Right ventricle myocardium inferior (tissue), 1 donor: ENCODE data around the gene CBLB. TPM values are rescaled to one million over a fixed set of nuclear protein-coding genes. Genes with fewer than 3 reads are reported as not detected.
"Not testable (repeated sequence)": the region's sequence is repeated elsewhere in the genome, so short reads cannot be mapped to it uniquely, and the experiment has no call there.

Experiments used
- ATAC-seq: fragments of 200-7000 bp; cut with Tn5 transposase; one replicate; pipeline ENCODE4 v1.9.1; 2020; ENCODE audit warnings: mild to moderate bottlenecking, moderate library complexity
- DNase-seq: peaks from one replicate; pipeline ENCODE4 v3.0.0; 2021; ENCODE audit errors: missing footprints
- intact Hi-C: fragments of 100-400 bp; cut with DNase I; formaldehyde crosslinking; loops from one replicate; pipeline ENCODE4 v1.11.0; 2022
- total RNA-seq: library from RNA; stranded (reverse); fragmentation: NEBNext Ultra II Directional; extraction: Animal tissue kit (Norgen Biotek cat#: 25700); gene quantifications from one replicate; pipeline ENCODE4 v1.2.1, GENCODE V29; 2021
- donor health status: DM: no; HTN: yes; CAD: no; lungs with severe emphysema.

CBLB gene
- total RNA-seq, 1 donor from 2014 or later = 54.6 TPM

DNA sequence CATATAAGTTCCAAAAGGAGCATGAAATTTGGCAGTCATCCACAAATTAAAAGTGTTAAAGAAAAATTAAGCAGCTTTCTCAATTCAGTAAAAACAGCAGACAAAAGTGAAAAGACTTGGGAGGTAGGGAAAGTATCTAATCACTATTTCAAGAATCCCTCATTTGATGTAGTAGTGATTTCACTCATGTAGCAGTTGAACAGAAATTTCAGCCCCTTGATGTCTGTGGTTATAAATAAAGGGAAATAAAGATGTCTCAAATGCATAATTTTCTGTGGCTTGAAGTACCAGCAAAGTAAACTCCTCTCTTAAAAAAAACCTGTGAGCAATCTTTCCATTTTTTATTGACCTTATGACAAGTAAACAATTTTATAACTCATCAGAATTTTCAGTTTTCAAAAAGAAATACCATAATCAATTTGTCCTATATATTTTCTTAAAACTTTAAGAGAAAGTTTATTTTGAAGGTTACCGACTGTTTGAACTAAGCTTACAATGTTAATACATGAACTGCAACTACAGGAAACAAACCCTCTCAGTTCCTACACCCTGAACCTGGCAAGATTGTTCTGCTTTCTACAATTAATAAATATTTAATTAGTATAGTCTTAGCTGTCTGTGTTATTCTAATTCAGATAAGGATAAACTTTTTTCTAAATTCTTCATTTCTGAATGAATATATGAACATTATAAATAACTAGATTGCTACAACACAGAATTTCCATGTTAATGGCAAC, 94.2 kb downstream of the CBLB start:
- intact Hi-C loops = no loop called here
- no peak for ATAC-seq
- DNase-seq = no peak

DNA sequence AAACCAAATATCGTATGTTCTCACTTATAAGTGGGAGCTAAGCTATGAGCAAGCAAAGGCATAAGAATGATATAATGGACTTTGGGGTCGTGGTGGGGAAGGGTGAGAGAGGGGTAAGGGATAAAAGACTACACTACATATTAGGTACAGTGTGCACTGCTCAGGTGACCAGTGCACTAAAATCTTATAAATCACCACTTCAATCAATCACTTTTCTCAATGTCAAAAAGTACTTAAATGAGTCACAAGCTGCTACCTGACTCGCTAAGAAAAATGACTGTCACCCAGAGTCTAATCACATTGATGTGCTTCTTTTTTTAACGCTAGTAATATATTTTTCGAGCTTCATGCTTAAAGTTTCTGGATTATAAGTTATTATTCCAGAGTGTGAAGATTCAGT, 95.5 kb downstream of the CBLB start:
- ATAC-seq (no peak), DNase-seq (no peak)
- intact Hi-C loops = no loop called here

- ATAC-seq = no peak
- no peak for DNase-seq
- intact Hi-C loops = no loop called here
Measured at GRCh38 chr3:105772635-105773034, 96.2 kb downstream of the CBLB start.

DNA sequence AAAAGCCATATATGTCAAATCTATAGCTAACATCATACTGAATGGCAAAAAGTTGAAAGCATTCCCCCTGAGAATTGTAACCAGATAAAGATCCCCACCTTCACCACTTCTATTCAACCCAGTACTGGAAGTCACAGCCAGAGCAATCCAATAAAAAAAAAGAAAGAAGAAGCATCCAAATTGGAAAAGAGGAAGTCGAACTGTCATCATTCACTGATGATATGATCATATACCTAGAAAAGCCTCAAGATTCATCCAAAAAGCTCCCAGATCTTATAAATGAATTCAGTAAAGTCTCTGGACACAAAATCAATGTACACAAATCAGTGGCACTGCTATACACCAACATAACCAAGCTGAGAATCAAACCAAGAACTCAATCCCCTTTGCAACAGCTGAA, 97.4 kb downstream of the CBLB start:
- intact Hi-C loops = no loop called here
- no peak for DNase-seq
- no peak for ATAC-seq

- peak; percentile 24 for ATAC-seq
- intact Hi-C loops = no loop called here
Measured at GRCh38 chr3:105770410-105770809, 98.4 kb downstream of the CBLB start.

DNA sequence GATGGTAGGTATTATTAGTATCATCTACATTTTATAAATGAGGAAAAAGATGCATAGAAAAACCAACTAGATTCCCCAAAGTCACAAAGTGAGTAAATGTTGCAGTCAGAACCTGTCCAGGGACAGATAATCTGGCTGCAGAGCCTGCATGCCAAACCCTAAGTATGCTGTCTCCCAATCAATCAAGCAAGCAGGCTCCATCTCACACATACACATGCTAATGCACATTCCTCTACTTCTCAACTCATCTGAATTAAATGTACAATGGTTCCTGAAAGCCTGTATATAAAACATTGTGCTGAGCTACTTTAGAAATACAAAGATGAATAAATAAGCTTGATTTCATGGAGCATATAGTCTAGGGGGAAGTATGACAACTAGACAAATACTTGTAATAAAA, 101.0 kb downstream of the CBLB start:
- intact Hi-C loops = no loop called here
- no peak for DNase-seq
- ATAC-seq = no peak

More at GRCh38 chr3:105770410-105770809, 98.4 kb downstream of the CBLB start:
- DNase-seq = no peak

DNA sequence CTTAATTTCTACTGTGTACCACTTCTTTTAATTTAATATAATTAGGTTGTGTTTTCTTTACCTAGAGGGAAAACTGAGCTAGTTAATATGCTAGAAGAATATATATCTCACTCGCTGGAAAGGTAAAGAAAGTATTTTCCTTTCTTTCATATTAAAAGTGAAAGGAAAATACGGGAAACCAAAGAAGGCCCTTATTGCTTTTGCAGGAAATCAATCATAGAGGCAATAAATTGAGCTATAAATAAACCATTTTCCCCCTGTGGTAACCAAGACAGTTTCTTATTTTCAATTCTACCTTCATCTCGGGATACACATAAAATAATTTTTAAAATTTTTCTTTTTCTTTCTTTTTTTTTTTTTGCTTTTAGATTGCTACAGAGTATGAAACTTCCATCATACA, 101.6 kb downstream of the CBLB start:
- DNase-seq = no peak
- intact Hi-C loops = no loop called here
- no peak for ATAC-seq

DNA sequence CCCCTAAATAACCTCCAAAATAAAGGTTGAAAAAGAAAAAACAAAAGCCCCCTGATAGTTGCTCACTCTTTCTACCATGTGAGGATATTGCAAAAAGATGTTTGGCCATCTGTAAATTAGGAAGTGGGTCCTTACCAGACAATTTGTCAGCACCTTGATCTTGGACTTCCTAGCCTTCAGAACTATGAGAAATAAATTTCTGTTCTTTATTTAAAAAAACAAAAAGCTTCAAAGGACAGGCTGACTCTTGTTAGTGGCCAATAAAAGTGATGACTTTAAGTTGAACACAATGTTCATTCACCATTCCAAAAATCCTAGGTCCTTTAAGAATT, 103.5 kb downstream of the CBLB start:
- ATAC-seq (no peak), DNase-seq (no peak)
- intact Hi-C loops = no loop called here

GRCh38 chr3:105764378-105765307, 104.2 kb downstream of the CBLB start:
- intact Hi-C loops = no loop called here
- peak; percentile 27 for ATAC-seq

DNA sequence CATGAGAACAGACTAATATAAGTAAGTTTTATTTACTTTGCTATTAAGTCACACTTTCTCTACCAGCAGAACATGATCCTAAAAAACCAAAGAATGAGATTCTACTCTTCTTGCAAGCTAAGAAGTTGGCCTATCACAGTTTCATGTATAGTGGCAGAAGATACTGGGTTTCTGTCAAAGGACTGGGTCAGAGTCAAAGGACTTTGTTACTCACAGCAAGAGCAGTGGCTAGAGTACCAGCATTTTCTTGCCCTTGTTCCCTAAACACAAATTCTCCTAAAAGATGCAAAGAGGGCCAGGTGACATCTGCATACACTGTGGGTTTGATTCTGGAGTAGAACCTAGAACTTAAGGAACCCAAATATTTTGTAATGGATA, 105.2 kb downstream of the CBLB start:
- DNase-seq (no peak), ATAC-seq (no peak)
- intact Hi-C loops = no loop called here

More at GRCh38 chr3:105764378-105765307, 104.2 kb downstream of the CBLB start:
- DNase-seq = no peak

- ATAC-seq = no peak
- intact Hi-C loops = no loop called here
- DNase-seq = no peak
Measured at GRCh38 chr3:105762749-105763658, 105.8 kb downstream of the CBLB start.

- ATAC-seq, intact Hi-C loops, DNase-seq: not testable (repeated sequence)
Measured at GRCh38 chr3:105762214-105762613, 106.6 kb downstream of the CBLB start.

DNA sequence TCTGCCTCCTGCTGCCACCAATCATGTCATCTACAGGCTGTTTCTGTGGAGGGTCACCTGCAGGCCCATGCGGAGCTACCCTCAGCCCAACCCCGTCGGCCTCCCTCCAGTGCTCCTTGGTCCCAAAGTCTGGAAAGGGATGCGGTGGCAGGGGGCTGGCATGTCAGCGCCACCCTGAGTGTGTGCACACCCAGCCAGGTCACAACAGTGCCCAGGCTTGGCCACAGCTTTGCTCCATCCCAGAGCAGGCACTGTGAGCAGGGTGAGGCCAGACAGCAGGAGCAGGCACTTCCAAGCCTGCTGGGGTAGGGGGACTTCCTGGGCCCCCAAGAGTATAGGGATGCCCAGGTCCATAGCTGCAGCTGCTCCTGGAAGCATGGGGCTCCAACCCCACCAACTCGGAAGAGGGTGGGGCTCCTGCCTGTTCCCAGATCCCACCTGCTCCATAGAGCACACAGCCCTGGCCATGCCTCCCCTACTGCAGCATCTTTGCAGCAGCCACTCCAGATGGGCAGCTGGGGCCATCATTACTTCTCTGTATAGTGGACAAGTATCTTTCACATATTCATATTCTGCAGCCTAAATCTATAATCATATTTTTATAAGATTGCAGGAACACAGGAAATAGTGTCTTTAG, 109.3 kb downstream of the CBLB start:
- intact Hi-C loops = no loop called here
- ATAC-seq = peak; percentile 6
- no peak for DNase-seq

DNA sequence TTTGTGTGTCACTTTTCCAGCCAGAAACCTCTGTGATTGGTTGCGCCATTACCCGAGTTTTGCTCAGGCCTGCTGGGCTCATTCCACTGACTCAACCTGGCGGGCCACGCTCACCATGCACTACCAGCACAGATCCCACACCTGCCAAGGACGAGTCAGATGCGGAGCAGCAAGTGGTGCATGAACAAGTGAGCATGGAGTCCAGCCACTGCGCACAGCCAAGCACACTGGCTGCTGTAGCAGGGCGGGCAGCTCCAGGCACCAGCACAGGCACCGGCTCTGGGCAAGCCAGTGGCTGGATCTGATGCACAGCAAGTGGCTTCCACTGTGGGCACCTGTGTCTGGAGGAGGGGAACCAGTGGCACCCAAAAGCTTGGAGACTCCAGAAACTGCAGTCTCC, 110.4 kb downstream of the CBLB start:
- no peak for DNase-seq
- ATAC-seq = peak; percentile 33
- intact Hi-C loops = no loop called here

GRCh38 chr3:105755121-105755886, 113.5 kb downstream of the CBLB start:
- no peak for ATAC-seq
- DNase-seq = no peak
- intact Hi-C loops = no loop called here

- DNase-seq (no peak), ATAC-seq (peak; percentile 45)
- intact Hi-C loops = no loop called here
Measured at GRCh38 chr3:105752791-105753415, 115.9 kb downstream of the CBLB start.

GRCh38 chr3:105747696-105748095, 121.1 kb downstream of the CBLB start:
- DNase-seq = no peak
- intact Hi-C loops = no loop called here
- ATAC-seq = peak; percentile 41
